Activated CD8-positive, alpha-beta memory T cell treated with anti-CD3 and anti-CD28 coated beads for 4 hours (primary cell): ENCODE results near the gene SH2D7.

Experiments used
- DNase-seq, 2 donors: peaks; one replicate each; pipeline ENCODE4 v3.0.0-alpha.2; 2020; ENCODE audit warnings: low read depth in 2 of 2

SH2D7 gene

DNA sequence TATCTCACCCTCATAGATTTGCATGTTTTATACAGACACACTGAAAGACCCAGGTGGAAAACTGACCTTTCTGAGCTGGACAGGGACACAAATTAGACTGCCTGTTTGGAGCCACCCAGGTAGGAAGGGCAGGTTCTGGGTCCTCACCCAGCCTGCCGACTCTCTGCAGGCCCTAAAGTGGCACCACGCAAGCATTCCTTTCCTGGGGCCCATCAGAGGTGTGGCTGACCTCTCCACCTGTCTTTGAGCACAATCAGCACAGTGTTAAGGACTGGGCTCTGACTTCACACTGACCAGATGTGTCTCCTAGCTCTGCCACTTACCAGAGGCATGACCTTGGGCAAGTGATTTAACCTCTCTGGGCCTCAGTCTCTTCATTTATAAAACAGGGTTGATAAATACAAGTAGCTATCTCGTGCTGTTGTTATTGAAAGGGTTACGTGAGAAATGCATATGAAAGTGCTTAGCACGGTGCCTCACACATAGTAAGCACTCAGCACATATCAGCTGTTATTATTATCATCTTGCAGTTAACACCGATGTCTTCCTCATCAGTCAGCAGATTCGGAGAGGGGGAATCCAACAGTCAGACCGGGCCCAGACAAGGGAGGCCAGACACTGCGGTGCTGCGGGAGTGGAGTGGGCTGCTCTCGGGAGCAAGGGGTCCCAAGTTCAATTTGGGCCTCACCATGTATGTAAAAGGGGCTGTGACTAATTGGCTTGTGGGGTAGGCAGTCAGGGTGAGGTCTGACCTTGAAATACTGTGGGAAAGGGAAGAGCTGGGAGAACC is 12.9 kb upstream of the SH2D7 start:
- no peak for DNase-seq

DNA sequence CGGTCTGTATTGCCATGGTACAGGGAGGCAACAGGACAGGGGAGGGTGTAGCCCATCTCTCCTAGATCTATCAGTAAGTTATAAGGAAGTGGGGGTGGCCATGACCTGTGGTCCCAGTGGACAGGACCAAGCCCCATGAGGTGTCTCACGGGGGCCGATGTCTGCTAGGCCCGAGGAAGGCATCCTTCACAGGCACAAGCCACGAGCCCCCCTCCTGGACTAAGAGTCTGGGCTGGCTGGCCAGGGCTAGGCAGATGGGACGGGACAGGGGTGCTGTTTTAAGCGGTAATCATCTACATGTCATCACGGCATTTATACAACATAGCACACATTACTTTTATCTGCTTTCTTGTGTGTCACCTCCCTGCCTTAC is 12.3 kb upstream of the SH2D7 start:
- no peak for DNase-seq

DNA sequence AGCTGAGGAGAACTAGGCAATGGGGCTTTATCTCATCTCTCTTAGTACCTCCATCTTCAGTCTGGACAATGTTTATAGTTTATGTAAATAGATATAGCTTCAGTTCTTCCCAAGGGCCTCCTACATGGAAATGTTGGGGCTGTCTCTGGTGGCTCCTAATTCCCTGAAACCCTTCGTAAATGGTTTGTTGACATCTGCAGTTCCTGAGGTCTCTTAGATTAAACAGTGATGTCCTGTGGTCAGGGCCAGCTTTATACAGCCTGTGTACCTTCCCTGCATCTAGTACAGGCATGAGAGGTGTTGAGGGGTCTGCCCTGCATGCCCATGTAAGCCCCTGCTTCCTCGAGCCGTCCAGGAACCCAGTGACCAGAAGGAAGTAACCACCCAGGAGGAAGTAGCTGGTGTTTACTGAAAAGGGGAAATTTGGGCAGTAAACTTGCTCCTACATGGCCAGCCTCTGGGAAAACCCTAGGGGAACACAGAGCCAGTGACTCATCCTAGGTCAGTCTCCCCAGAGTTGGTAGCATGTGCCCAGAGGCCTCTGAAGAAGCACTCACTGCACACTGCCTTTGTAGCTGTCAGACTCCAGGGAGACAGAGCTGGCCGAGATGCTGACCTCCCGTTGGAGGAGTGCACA is 10.1 kb upstream of the SH2D7 start:
- DNase-seq: no peak

DNA sequence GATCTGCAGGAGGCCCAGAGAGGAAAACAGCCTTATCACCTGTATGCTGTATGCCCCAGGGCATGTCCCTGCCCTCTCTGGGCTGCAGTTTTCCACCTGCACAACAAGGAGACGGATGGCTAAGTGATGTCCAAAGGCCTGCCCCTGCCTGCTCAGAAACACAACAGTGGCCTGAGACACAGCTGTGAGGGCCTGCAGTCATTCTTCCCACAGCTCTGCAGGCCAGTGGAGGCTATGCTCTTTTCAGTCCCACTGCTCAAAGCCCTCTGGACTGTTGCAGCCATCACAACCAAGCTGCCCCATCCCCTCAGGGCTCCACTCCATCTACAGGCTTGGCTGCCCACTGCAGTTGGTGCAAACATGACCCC is 9.6 kb upstream of the SH2D7 start:
- no peak for DNase-seq

DNA sequence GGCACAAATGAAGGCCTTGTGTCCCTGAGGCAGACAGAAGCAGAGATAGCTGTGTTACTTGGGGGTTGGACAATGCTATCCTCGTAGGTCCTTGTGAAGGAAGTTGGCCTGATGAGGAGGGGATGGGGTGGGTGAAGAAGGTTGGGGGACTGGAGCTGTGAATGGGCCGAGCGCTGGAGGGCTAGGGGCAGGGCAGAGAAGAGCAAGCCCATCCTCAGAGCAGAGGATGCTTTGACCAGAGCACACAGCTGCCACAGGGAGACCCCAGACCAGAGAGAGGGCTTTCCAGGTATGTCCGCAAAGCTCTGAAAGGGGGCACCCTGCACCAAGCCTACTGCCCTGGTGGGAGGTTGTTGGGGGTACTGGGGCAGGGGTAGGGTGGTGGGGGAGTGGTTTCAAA is 9.2 kb upstream of the SH2D7 start:
- no peak for DNase-seq

DNA sequence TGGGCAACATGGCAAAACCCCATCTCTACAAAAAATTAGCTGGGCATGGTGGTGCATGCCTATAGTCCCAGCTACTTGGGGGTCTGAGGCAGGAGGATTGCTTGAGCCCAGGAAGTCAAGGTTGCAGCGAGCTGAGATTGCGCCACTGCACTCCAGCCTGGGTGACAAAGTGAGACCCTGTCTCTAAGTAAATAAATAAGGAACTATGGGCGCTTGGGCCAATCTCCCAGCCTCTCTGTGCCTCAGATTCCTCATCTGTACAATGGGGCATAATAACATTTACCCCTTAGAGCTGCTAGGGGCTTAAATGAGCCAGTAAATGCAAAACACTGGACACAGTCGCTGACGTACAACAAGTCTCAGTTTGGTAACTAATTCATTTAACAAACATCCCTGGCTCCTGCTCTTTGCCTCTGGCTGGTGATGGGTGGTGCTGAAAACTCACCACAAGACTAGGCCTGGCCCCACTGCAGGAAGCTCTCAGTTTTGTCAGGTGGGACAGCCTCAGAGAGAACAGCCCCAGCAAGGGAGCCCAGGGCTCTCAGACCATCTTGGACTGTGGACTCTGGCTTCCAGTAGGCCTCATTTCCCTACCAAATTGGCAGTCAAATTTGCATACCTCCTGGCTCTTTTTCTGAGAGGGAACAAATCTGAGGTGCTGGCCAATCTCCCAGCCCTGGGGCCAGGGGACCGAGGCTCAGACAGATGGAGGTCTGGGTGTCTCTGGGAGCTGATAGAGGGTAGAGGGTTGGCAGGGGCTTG is 8.5 kb upstream of the SH2D7 start:
- DNase-seq: no peak

DNA sequence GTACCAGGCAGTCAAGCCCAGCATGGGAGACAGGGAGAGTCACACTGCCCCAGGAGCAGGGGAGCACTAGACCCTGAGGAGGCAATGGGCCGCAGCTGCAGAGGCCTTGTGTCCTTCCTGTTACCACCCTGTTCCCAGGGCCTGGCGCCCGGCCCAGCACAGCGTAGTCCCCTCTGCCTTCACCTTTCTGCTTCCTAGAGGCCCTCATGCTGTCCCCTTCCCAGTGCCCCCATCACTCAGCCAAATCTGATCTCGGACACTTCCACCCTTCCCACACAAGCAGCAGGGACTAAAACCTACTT is 8.0 kb upstream of the SH2D7 start:
- no peak for DNase-seq

DNA sequence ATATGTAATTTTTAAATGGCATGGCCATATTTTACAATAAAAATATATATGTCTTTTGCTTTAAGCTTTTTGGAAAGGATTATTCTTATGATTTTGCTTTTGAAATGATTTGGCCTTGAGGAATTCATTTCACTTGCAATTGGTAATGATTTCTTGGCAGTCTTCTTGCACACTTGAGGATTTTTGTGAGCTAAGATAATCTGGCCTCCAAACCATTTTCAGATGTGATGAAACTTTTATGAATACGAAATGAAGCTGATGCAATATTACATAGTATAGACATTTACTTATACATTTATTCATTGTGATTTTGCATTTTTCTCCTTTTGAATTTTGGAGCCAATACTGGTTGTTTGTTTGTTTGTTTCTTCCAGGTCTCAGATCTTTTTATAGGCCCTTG is 6.4 kb upstream of the SH2D7 start:
- DNase-seq: no peak

DNA sequence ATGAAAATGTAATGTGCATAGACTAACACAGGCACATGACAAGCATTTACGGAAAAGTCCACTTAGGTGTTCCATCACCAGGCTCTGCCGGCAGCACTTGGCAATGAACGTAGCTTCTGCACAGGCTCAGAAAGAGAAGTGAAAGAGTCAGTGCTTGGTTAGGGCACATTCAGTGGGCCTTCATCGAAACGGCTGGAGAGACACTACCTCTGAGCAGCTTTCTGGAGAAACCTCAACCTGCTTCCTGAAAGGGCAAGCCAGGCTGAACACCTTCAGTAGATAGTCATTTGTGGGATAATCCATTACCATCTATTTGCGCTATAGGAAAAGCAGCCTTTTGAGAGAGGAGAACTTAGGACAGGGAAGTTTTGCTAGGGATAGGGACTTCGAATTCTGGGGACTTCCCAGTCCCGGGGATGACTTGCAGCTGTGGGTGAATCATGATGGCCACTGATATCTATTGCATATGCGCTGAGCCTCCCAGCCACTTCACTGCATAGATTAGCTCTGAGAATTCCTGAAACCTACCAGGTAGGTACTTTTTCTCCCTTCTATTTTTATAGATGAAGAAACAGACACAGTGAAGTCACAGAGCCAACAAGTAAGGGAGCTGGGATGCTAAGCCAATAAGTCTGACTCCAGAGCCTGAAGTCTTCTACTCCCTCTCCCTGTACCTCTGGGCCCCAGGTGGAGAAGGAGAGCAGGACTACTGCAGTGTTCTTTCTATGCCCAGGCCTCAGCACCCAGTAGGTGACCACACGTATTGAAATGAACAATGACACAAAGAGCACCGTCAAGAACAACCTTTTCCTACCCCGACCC is 4.2 kb upstream of the SH2D7 start:
- DNase-seq: no peak

DNA sequence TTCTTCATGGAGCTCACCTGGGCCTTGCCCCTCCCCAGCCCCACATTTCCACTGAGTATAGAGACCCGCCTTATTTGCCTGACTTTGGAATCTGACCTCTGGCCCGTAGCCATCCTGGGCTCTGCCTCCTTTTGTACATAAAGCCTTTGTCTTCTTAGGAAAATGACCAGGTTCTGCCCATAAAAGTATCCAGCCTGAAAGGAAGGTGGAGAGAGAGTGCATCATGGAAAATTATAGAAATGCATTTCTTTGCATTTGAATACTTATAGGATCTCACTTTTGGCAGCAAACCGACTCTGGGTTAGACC is 3.6 kb upstream of the SH2D7 start:
- no peak for DNase-seq

DNA sequence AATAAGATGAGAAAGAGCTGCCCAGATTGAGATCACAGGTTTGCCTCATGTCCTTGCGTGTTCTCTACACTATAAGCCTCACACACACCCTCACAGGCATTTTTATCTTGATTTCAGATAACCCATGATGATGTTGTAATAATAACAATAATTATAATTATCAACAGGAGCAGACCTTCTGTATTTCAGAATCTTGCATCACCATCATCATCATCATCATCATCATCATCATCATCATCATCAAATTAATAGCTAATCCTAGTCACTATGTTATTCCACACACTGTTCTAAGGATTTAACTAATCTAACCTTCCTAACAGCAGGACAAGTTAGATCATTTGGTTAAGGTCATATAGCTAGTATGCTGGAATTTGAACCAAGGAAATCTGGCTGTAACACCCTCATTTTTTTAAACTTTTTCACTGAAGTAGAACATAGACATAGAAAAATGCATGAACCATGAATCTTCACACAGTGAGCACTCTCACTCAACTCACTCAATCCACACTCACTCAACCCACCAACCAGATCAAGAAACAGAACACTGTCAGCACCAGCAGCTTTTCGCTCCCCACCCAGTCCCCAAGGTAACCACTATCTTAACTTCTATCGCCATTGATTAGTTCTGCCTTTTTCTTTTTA is 1.8 kb upstream of the SH2D7 start:
- no peak for DNase-seq

DNA sequence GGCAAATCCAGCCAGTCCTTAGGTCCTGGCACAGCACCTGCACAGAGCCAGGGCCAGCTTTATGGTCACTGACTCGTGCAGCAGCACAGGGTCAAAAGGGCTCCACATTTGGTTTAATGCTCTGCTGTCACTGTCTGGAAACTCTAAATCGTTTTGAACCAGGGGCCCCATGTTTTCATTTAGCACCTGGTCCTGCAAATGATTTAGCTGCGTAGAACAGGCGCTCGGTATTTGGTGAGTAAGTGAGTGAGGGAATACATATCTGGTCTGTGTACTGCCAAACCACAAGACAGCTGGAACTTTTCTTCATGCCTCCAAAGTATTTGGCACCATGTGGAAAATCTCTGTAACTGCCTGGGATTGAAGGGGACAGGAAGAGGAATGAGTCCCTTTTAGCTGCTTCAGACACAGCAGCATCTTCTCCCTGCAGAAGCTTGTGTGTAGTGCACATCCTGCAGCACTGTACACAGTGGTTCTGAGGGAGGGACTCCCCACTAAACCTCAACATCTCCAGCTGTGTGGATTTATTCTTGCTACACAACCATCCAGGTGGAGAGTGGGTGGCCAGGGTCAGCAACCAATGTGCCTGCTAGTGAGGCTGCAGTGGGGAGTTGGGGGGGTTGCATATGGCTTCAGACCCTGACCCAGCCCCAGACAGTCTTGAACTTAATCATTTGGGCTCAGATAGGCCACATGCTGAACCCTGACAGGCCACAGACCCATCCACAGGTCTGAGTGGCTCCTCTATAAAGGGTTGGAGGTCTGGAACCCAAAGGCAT is 1.1 kb downstream of the SH2D7 start:
- no peak for DNase-seq

DNA sequence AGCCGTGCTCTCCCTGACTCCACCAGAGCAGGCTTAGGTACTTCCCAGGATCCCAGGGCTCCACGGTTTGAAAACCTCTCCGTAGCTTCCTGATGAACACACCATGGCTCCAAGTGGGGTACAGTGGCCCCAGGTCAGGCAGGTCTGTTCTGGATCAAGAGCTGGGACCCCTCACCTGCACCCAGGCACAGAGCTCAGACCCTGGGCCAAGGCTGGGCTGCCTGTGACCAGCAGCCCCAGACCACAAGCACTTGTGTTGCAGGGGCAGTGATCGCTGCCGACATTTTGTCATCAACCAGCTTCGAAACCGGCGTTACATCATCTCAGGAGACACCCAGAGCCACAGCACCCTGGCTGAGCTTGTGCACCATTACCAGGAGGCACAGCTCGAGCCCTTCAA is 5.3 kb downstream of the SH2D7 start:
- DNase-seq: no peak

DNA sequence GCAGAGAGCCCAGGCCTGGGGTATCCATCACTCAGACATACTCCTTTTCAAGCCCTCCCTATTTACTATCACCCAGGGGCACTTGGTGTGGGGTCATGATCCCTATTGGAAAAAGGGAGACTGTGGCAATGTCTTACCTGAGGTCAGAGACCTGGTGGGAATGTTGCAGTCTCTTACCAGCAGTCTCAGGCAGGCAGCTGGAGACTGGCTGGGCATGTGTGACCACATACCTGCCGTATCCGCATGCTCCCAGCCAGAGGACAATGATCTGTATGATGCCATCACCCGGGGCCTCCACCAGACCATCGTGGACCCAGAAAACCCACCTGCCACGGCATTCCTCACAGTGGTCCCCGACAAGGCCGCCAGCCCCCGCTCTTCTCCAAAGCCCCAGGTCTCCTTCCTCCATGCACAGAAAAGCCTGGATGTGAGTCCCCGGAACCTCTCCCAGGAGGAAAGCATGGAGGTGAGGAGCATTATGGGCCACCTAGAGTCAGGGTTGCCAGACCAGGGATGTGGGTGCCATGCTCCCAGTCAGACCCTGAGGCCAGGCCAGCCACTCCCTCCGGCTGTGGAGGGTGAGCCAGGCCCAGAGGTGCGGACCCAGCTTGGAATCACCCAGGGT is 5.9 kb downstream of the SH2D7 start:
- DNase-seq: no peak

DNA sequence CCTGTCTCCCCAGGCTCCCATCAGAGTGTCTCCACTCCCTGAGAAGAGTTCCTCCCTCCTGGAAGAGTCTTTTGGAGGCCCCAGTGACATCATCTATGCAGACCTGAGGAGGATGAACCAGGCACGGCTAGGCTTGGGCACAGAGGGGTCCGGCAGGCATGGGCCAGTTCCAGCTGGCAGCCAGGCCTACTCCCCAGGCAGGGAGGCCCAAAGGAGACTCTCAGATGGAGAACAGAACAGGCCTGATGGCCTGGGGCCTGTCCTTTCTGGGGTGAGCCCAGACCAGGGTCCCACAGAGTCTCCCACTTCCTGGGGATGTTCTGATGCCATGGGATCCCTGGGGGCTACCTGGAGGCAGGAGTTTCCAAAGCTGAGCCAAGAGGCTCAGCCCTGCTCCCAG is 8.5 kb downstream of the SH2D7 start:
- no peak for DNase-seq

DNA sequence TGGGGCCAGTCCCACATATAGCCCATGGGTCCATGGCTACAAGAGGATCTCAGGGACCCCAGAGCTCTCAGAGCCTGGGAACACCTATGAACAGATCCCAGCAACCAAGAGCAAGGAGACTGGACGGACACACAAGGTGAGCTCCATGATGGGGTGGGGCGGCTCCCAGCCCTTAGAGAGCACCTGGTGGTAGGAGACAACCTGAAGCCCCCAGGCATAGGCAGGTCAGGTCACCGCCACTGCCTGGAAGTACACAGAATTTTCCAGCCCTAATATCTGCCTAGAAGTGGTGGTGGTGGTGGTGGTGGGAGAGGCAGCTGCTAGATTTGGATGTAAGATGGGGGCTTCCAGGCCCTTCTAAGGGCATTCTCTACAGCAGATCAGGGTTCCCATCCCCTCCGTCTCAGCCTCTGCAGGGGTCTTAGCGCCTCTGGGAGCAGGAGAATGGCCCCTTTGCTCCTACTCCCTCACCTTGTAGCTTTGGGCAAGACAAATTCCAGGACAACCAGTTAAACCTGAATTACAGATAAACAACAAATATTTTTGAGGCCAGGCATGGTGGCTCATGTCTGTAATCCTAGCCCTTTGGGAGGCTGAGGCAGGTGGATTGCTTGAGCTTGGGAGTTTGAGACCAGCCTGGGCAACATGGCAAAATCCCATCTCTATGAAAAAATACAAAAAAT is 9.2 kb downstream of the SH2D7 start:
- DNase-seq: no peak

DNA sequence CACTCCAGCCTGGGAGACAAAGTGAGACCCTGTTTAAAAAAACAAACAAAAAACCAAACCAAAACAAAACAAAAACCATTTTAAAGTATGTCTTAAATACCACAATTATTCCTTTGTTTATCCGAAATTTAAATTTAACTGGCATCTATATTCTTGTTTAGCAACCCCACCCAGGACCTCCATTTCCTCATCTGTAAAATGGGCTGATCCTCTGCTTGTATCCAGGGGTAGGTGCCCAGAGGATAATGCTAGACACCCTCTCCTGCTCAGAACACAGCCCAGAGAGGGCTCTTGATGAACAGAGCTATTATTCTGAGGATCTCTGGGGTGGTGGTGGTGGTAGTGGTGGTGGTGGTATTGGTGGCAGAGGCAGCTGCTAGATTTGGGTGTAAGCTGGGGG is 9.8 kb downstream of the SH2D7 start:
- no peak for DNase-seq

DNA sequence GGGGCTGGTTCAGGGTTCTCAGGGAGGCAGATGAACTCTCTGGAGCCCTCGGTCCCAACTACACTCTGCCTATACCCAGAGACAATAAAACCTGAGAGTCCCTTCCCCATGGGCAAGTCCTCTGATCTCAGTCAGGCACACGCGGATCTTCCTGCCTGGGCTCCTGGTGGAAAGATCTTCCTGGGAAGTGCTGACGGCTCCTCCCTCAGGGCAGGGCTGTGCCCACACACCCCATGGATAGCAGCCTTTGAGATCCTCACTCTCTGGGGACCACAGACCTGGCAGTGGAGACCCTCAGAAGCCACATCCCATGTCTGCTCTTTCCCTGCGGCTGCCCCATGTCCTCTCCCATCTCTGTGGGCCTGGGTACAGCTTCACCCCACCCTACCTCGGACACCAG is 10.4 kb downstream of the SH2D7 start:
- no peak for DNase-seq

DNA sequence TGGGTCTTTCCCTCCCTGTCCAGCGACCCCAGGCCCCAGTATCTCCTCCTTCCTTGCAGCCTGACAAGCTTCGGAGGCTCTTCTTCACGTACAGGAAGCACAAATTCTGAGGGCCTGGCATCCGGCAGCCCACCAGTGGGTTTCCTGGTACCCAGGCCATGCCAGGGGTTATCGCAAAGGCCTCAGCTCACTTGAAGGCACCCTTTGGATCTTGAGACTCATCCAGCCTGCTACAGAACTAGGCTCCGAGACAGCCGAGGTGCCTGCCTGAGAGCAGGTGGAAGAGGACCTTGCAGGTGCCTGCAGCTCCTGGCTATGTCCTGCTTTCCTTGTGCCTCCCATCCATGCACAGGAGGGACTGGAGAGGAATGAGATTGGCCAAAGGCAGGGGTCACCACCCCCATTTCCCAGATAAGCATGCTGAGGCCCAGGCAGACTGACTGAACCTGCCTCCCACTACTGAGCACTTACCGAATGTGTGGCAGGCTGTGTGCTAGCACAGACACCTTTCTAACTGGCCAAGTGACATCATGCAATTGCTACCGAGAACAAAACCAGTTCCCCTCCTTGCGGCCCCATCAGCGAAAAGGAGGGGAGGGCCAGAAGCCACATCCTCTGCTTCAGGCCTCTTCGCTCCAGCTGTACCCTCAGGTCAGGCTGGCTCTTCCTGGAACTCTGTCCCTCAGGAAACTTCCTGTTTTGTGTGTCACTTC is 11.2 kb downstream of the SH2D7 start:
- DNase-seq: peak in 1 of 2 donors; percentile 18

DNA sequence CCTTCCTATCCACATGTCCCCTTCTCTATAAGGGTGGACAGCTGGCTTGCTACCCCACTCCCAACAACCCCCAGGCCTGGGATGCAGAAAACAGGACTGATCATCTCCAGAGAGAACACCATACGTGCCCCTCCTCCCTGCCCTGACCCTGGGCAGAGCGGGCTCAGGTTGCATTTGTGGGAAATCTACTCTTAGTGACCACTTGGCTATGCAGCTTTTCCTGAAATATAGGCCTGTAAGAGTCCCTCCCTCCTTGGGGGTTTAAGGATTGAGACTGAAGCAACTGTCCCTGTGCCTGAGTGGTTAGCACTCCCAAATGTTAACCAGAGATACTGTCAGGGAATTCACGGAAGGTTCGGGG is 11.7 kb downstream of the SH2D7 start:
- no peak for DNase-seq
